CD4-positive, alpha-beta memory T cell (primary cell): ENCODE data around the gene MINK1. TPM values are rescaled to one million over a fixed set of nuclear protein-coding genes. Genes with fewer than 3 reads are reported as not detected.

Source experiments
- CTCF ChIA-PET: fragments of 350-600 bp; sonication (Branson Sonifier 250); formaldehyde crosslinking; loops from one replicate; lab custom pipeline; 2021; ENCODE audit warnings: inconsistent platforms; ENCODE audit not compliant: partially characterized antibody; lab: Charles Lee
- POLR2A ChIA-PET: fragments of 350-600 bp; sonication (Branson Sonifier 250); formaldehyde crosslinking; loops from one replicate; lab custom pipeline; 2021; ENCODE audit not compliant: partially characterized antibody; lab: Charles Lee
- DNase-seq, 5 donors: peaks; one replicate each; pipeline versions ENCODE4 v3.0.0 to v3.0.0-alpha.2; 2020 to 2022; ENCODE audit warnings: mixed read lengths in 1 of 5
- H3K27ac ChIP-seq: one replicate; pipeline ENCODE4 v1.7.0; 2013; ENCODE audit warnings: low read depth, low read length
- H3K27me3 ChIP-seq: 2 replicates; pipeline ENCODE4 v1.7.0; 2013; ENCODE audit warnings: mild to moderate bottlenecking, low read length, moderate library complexity; ENCODE audit not compliant: insufficient read depth
- H3K36me3 ChIP-seq: 2 replicates; pipeline ENCODE4 v1.7.0; 2013; ENCODE audit warnings: mild to moderate bottlenecking, low read length, moderate library complexity; ENCODE audit not compliant: insufficient read depth
- H3K4me1 ChIP-seq: 2 replicates; pipeline ENCODE4 v1.7.0; 2013; ENCODE audit warnings: mild to moderate bottlenecking, low read length, moderate library complexity; ENCODE audit not compliant: insufficient read depth
- H3K4me3 ChIP-seq, 2 donors: one replicate each; pipeline ENCODE4 v1.7.0; 2013; ENCODE audit warnings: low read length in 2 of 2, mild to moderate bottlenecking in 1 of 2
- H3K9me3 ChIP-seq, 2 donors: one replicate each; pipeline ENCODE4 v1.7.0; 2013; ENCODE audit warnings: low read length in 2 of 2, control low read depth in 1 of 2; ENCODE audit not compliant: control insufficient read depth in 1 of 2
- H3K27ac Mint-ChIP-seq, 7 donors: one replicate each; pipeline ENCODE4 v1.8.0; 2020 to 2021; ENCODE audit warnings: mixed read lengths in 7 of 7, mild to moderate bottlenecking in 6 of 7, inconsistent platforms in 3 of 7, moderate library complexity in 3 of 7
- H3K27me3 Mint-ChIP-seq, 2 donors: one replicate each; pipeline ENCODE4 v1.8.0; 2020 to 2021; ENCODE audit warnings: mixed read lengths in 2 of 2
- H3K36me3 Mint-ChIP-seq, 2 donors: one replicate each; pipeline ENCODE4 v1.8.0; 2020 to 2021; ENCODE audit warnings: mixed read lengths in 2 of 2, inconsistent platforms in 1 of 2, mild to moderate bottlenecking in 1 of 2
- H3K4me1 Mint-ChIP-seq, 4 donors: one replicate each; pipeline ENCODE4 v1.8.0; 2020 to 2021; ENCODE audit warnings: mixed read lengths in 4 of 4, mild to moderate bottlenecking in 1 of 4
- H3K4me3 Mint-ChIP-seq, 8 donors: one replicate each; pipeline ENCODE4 v1.8.0; 2020 to 2021; ENCODE audit warnings: mixed read lengths in 8 of 8, mild to moderate bottlenecking in 7 of 8, moderate library complexity in 6 of 8, inconsistent platforms in 3 of 8
- H3K9me3 Mint-ChIP-seq, 8 donors: one replicate each; pipeline ENCODE4 v1.8.0; 2020 to 2021; ENCODE audit warnings: mixed read lengths in 8 of 8, mild to moderate bottlenecking in 5 of 8, inconsistent platforms in 3 of 8, moderate library complexity in 1 of 8
- intact Hi-C: fragments of 100-400 bp; cut with micrococcal nuclease; formaldehyde crosslinking; loops from one replicate; pipeline ENCODE4 v1.15.1; 2023
- polyA plus RNA-seq, 2 donors: library from polyadenylated mRNA; unstranded; fragments of 300-500 nt; fragmentation: Illumina TruSeq; gene quantifications; one replicate each; pipeline ENCODE4 v1.2.3, GENCODE V29; 2021
- total RNA-seq, 2 experiments: library from RNA; stranded (reverse); gene quantifications; one replicate each; pipeline ENCODE4 v1.2.3, GENCODE V29; 2021

MINK1 gene
- total and polyA plus RNA-seq, 4 experiments from 2014 or later: 4.3 to 139 (median 88.6) TPM

GRCh38 chr17:4810696-4811290 is 22.3 kb upstream of the MINK1 start:
- Mint-ChIP-seq H3K4me3 (no peak overlapping the region), H3K36me3 (peaks cover 10 to 13% of the 10 kb centered on the region in 2 donors)

DNA sequence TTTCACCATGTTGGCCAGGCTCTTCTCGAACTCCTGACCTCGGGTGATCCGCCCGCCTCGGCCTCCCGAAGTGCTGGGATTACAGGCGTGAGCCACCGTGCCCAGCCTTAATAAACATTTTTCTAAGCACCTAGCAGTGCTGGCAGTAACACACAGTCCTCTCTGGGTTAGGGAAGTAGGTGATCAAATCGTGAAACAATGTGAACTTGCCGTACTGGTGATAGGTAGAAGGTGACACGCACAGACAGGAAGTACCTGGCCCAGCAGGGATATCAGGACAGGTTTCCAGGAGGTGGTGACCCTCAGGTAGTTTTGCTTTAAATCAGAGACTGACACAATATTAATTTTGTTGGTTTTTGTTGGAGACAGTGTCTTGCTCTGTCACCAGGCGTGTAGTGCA is 21.7 kb upstream of the MINK1 start:
- Histone ChIP-seq H3K4me1 (peaks cover 10% of the 10 kb centered on the region), H3K27me3 (no peaks in the 10 kb centered on the region), H3K36me3 (no peaks in the 10 kb centered on the region), H3K9me3 (no peaks in the 10 kb centered on the region), H3K4me3 (no peak overlapping the region), H3K27ac (no peak overlapping the region)
- H3K27me3 Mint-ChIP-seq: no peaks in the 10 kb centered on the region
- CTCF ChIA-PET: interaction anchor here (1.1 kb wide), 1 partner anchor 21 kb away, joined by 4 read pairs; no protein-coding TSS in a partner anchor
- no peak for DNase-seq
- intact Hi-C loops: no loop called here
- peak overlapping the region in 1 of 7 donors; percentile 70 for H3K27ac Mint-ChIP-seq
- peaks cover 1 to 17% (median 6%) of the 10 kb centered on the region in 4 donors for H3K4me1 Mint-ChIP-seq
- H3K4me3 Mint-ChIP-seq: no peak overlapping the region
- peaks cover 0 to 2% (median 0%) of the 10 kb centered on the region in 8 donors for H3K9me3 Mint-ChIP-seq
- POLR2A ChIA-PET: no interaction called here
- H3K36me3 Mint-ChIP-seq: peaks cover 10 to 16% of the 10 kb centered on the region in 2 donors

More at GRCh38 chr17:4810696-4811290, 22.3 kb upstream of the MINK1 start:
- Histone ChIP-seq H3K27ac (no peak overlapping the region), H3K27me3 (no peaks in the 10 kb centered on the region), H3K4me3 (no peak overlapping the region), H3K4me1 (peaks cover 15% of the 10 kb centered on the region), H3K9me3 (no peaks in the 10 kb centered on the region), H3K36me3 (no peaks in the 10 kb centered on the region)
- DNase-seq: no peak
- ChIA-PET POLR2A (interaction anchor here (1.2 kb wide), 1 partner anchor 101 kb away, joined by 3 read pairs; the partner anchor contains the start of gene ARRB2), CTCF (no interaction called here)
- Mint-ChIP-seq H3K27ac (peak overlapping the region in 3 of 7 donors; percentile 2 to 70 (median 38)), H3K9me3 (no peaks in the 10 kb centered on the region), H3K4me1 (peaks cover 3 to 23% (median 10%) of the 10 kb centered on the region in 4 donors), H3K27me3 (no peaks in the 10 kb centered on the region)
- intact Hi-C loops: no loop called here

DNA sequence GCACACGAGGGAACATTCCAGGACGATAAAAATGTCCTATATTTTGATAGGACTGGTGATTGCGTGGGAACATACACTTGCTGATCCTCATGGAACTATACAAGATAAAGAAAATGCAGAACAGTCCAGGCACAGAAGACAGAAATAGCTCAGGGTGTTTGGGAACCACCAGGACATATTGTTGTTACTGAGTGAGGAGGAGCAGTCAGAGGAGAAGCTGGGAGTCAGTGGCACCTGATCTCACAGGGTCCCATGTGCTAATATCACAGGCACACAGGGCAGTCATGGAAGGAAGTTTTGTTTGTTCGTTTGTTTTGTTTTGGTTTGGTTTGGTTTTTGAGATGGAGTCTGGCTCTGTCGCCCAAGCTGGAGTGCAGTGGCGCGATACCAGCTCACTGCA is 20.4 kb upstream of the MINK1 start:
- Mint-ChIP-seq H3K9me3 (peaks cover 0 to 2% (median 0%) of the 10 kb centered on the region in 8 donors), H3K4me1 (peaks cover 1 to 14% (median 5%) of the 10 kb centered on the region in 4 donors), H3K4me3 (no peak overlapping the region), H3K27ac (peak overlapping the region in 1 of 7 donors; percentile 43), H3K36me3 (peaks cover 12 to 16% of the 10 kb centered on the region in 2 donors), H3K27me3 (no peaks in the 10 kb centered on the region)
- Histone ChIP-seq H3K27me3 (no peaks in the 10 kb centered on the region), H3K4me1 (peaks cover 7% of the 10 kb centered on the region), H3K9me3 (no peaks in the 10 kb centered on the region), H3K36me3 (no peaks in the 10 kb centered on the region), H3K4me3 (no peak overlapping the region), H3K27ac (no peak overlapping the region)
- DNase-seq: no peak
- ChIA-PET CTCF (interaction anchor here (1.1 to 1.5 kb wide), 2 partner anchors 22 to 23 kb away, joined by 3 to 4 read pairs; no protein-coding TSS in a partner anchor), POLR2A (no interaction called here)
- intact Hi-C loops: no loop called here

DNA sequence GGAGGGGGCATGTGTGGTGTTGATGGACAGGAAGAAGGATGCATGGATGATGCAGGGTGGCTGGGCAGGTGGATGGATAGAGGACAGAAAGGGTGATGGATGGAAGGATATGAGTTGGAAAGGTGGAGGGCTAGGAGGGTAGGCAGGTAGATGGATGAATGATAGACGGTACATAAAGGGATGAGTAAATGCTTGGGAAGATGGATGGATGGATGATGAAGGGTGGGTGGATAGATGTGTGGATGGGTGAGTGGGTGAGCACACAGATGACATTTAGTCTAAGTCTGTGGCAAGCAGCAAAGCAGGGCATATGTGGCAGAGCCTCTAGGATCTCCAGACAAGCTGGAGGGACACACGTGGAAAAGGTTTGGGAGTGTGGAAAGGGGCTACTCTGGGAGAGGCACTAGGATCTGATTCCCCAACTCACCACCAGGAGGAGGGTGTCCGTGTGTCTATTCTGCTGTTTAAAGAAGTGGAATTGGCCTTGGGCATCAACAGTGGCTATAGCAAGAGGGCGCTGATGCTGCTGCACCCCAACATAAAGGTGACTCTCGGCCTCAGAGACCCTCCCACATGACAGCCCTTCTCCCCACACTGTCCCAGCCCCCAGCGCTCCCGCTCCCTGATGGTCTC is 18.0 kb upstream of the MINK1 start:
- Histone ChIP-seq H3K27me3 (no peaks in the 10 kb centered on the region), H3K36me3 (no peaks in the 10 kb centered on the region), H3K9me3 (no peaks in the 10 kb centered on the region), H3K4me1 (no peaks in the 10 kb centered on the region), H3K4me3 (no peak overlapping the region), H3K27ac (no peak overlapping the region)
- peaks cover 0 to 2% (median 0%) of the 10 kb centered on the region in 8 donors for H3K9me3 Mint-ChIP-seq
- H3K4me3 Mint-ChIP-seq: no peak overlapping the region
- H3K4me1 Mint-ChIP-seq: no peaks in the 10 kb centered on the region
- no peak overlapping the region for H3K27ac Mint-ChIP-seq
- intact Hi-C loops: no loop called here
- H3K27me3 Mint-ChIP-seq: no peaks in the 10 kb centered on the region
- ChIA-PET POLR2A (no interaction called here), CTCF (no interaction called here)
- H3K36me3 Mint-ChIP-seq: peaks cover 11 to 12% of the 10 kb centered on the region in 2 donors
- no peak for DNase-seq

- ChIA-PET POLR2A (no interaction called here), CTCF (no interaction called here)
- intact Hi-C loops: no loop called here
- Mint-ChIP-seq H3K9me3 (peaks cover 0 to 2% (median 0%) of the 10 kb centered on the region in 8 donors), H3K27me3 (no peaks in the 10 kb centered on the region), H3K36me3 (peaks cover 6 to 11% of the 10 kb centered on the region in 2 donors), H3K27ac (no peak overlapping the region), H3K4me1 (no peaks in the 10 kb centered on the region), H3K4me3 (no peak overlapping the region)
- no peak overlapping the region for H3K4me3 ChIP-seq
- H3K27ac ChIP-seq: no peak overlapping the region
- H3K4me1 ChIP-seq: no peaks in the 10 kb centered on the region
- no peaks in the 10 kb centered on the region for H3K27me3 ChIP-seq
- H3K9me3 ChIP-seq: no peaks in the 10 kb centered on the region
- no peaks in the 10 kb centered on the region for H3K36me3 ChIP-seq
- no peak for DNase-seq
These were observed 16.3 kb upstream of the MINK1 start for GRCh38 chr17:4816826-4817225.

DNA sequence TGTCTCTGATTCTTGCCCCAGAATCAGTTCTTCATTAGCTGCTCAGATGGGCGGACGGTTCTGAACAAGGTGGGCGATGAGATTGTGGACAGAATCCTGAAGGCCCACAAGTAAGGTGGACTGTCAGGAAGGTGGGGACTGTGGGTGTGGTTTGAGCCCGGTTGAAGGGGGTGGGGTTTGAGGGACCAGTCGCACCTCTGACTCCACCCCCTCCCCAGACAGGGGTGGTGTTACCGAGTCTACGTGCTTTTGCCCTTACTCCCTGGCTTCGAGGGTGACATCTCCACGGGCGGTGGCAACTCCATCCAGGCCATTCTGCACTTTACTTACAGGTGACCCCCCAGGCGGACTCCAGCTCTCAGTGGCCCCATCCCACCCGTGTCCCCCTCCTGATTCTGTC is 14.9 kb upstream of the MINK1 start:
- no peak overlapping the region for H3K27ac Mint-ChIP-seq
- H3K4me3 ChIP-seq: no peak overlapping the region
- no peaks in the 10 kb centered on the region for H3K4me1 ChIP-seq
- no peaks in the 10 kb centered on the region for H3K27me3 ChIP-seq
- CTCF ChIA-PET: no interaction called here
- no peaks in the 10 kb centered on the region for H3K36me3 ChIP-seq
- H3K4me3 Mint-ChIP-seq: no peak overlapping the region
- H3K36me3 Mint-ChIP-seq: peaks cover 6 to 13% of the 10 kb centered on the region in 2 donors
- H3K27ac ChIP-seq: no peak overlapping the region
- POLR2A ChIA-PET: no interaction called here
- H3K4me1 Mint-ChIP-seq: no peaks in the 10 kb centered on the region
- DNase-seq: no peak
- no peaks in the 10 kb centered on the region for H3K27me3 Mint-ChIP-seq
- H3K9me3 ChIP-seq: no peaks in the 10 kb centered on the region
- intact Hi-C loops: no loop called here
- peaks cover 0 to 2% (median 0%) of the 10 kb centered on the region in 8 donors for H3K9me3 Mint-ChIP-seq

DNA sequence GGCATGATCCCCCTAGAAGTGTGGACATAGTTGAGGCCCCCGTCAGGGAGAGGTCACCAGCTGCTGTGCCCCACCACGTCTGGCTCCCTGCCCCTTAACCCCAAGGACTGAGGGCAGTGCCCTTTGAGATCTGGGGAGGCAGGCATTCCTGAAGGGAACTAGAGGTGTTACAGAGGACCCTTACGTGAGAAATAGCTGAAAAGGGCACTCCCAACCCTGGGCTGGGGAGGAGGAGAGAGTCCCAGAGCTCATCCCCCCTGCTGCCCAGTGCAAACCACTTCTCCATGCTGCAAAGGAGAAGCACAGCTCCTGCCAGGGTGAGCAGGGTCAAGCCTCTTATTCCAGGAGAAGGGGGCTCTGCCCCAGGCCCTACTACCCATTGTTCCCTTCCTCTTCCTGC is 10.3 kb upstream of the MINK1 start:
- no peak for DNase-seq
- no peaks in the 10 kb centered on the region for H3K27me3 Mint-ChIP-seq
- H3K9me3 Mint-ChIP-seq: no peaks in the 10 kb centered on the region
- H3K9me3 ChIP-seq: no peaks in the 10 kb centered on the region
- H3K4me1 Mint-ChIP-seq: no peaks in the 10 kb centered on the region
- H3K36me3 ChIP-seq: no peaks in the 10 kb centered on the region
- H3K27ac Mint-ChIP-seq: no peak overlapping the region
- CTCF ChIA-PET: no interaction called here
- H3K4me1 ChIP-seq: no peaks in the 10 kb centered on the region
- H3K36me3 Mint-ChIP-seq: peaks cover 0 to 7% of the 10 kb centered on the region in 2 donors
- intact Hi-C loops: no loop called here
- POLR2A ChIA-PET: no interaction called here
- H3K27ac ChIP-seq: no peak overlapping the region
- H3K4me3 ChIP-seq: no peak overlapping the region
- no peak overlapping the region for H3K4me3 Mint-ChIP-seq
- no peaks in the 10 kb centered on the region for H3K27me3 ChIP-seq
